HG02642 (cell line): ENCODE measurements around the gene LRRC9.
"Not testable (repeated sequence)": the region's sequence is repeated elsewhere in the genome, so short reads cannot be mapped to it uniquely, and the experiment has no call there.

Source experiments
- ATAC-seq: cut with Tn5 transposase; IDR thresholded peaks from one replicate; pipeline ENCODE4 v1.9.1; 2021; ENCODE audit warnings: mild to moderate bottlenecking; ENCODE audit not compliant: unreplicated experiment, poor library complexity

LRRC9 gene

GRCh38 chr14:59944909-59945308, 25.0 kb downstream of the LRRC9 start:
- ATAC-seq: no peak

GRCh38 chr14:59952141-59952540, 32.2 kb downstream of the LRRC9 start:
- not testable (repeated sequence) for ATAC-seq

- ATAC-seq: not testable (repeated sequence)
Observed at GRCh38 chr14:59957890-59958289, 37.9 kb downstream of the LRRC9 start.

GRCh38 chr14:59959668-59960067, 39.7 kb downstream of the LRRC9 start:
- no peak for ATAC-seq

- no peak for ATAC-seq
Observed at GRCh38 chr14:59961518-59962062, 41.6 kb downstream of the LRRC9 start.

- peak; percentile 32 for ATAC-seq
Observed at GRCh38 chr14:59964251-59965007, 44.5 kb downstream of the LRRC9 start.

- ATAC-seq: no peak
Observed at GRCh38 chr14:59969319-59969718, 49.4 kb downstream of the LRRC9 start.

- no peak for ATAC-seq
Observed at GRCh38 chr14:59981564-59981963, 61.6 kb downstream of the LRRC9 start.

- ATAC-seq: no peak
Observed at GRCh38 chr14:59983048-59983447, 63.1 kb downstream of the LRRC9 start.

GRCh38 chr14:59986556-59987059, 66.7 kb downstream of the LRRC9 start:
- ATAC-seq: no peak

GRCh38 chr14:59997449-59997848, 77.5 kb downstream of the LRRC9 start:
- ATAC-seq: no peak

- ATAC-seq: no peak
Observed at GRCh38 chr14:59997966-59998365, 78.0 kb downstream of the LRRC9 start.

GRCh38 chr14:59998564-59998963, 78.6 kb downstream of the LRRC9 start:
- ATAC-seq: no peak

GRCh38 chr14:60002819-60003492, 83.0 kb downstream of the LRRC9 start:
- no peak for ATAC-seq

GRCh38 chr14:60003991-60004390, 84.0 kb downstream of the LRRC9 start:
- no peak for ATAC-seq

- no peak for ATAC-seq
Observed at GRCh38 chr14:60008042-60008441, 88.1 kb downstream of the LRRC9 start.

GRCh38 chr14:60010263-60010662, 90.3 kb downstream of the LRRC9 start:
- not testable (repeated sequence) for ATAC-seq

GRCh38 chr14:60014402-60014801, 94.5 kb downstream of the LRRC9 start:
- no peak for ATAC-seq

- no peak for ATAC-seq
Observed at GRCh38 chr14:60021619-60022018, 101.7 kb downstream of the LRRC9 start.

- ATAC-seq: no peak
Observed at GRCh38 chr14:60025571-60025970, 105.6 kb downstream of the LRRC9 start.

GRCh38 chr14:60035177-60035576, 115.2 kb downstream of the LRRC9 start:
- no peak for ATAC-seq
